GM18520 (cell line): Measurements from ENCODE around the gene RAB7A.
"Not testable (repeated sequence)": the region's sequence is repeated elsewhere in the genome, so short reads cannot be mapped to it uniquely, and the experiment has no call there.

Experiments
- ATAC-seq: cut with Tn5 transposase; IDR thresholded peaks from one replicate; pipeline ENCODE4 v1.9.1; 2021; ENCODE audit not compliant: unreplicated experiment

RAB7A gene

GRCh38 chr3:128749035-128749434, 23.1 kb downstream of the RAB7A start:
- no peak for ATAC-seq

GRCh38 chr3:128749561-128749960, 23.6 kb downstream of the RAB7A start:
- not testable (repeated sequence) for ATAC-seq

GRCh38 chr3:128753715-128754114, 27.7 kb downstream of the RAB7A start:
- ATAC-seq = no peak

GRCh38 chr3:128760042-128760441, 34.1 kb downstream of the RAB7A start:
- ATAC-seq = no peak

GRCh38 chr3:128760881-128761280, 34.9 kb downstream of the RAB7A start:
- no peak for ATAC-seq

- no peak for ATAC-seq
Measured at GRCh38 chr3:128761392-128761791, 35.4 kb downstream of the RAB7A start.

GRCh38 chr3:128763967-128764366, 38.0 kb downstream of the RAB7A start:
- no peak for ATAC-seq

GRCh38 chr3:128764863-128765262, 38.9 kb downstream of the RAB7A start:
- ATAC-seq = no peak

GRCh38 chr3:128767094-128767750, 41.2 kb downstream of the RAB7A start:
- ATAC-seq = no peak

- ATAC-seq = no peak
Measured at GRCh38 chr3:128768471-128768870, 42.5 kb downstream of the RAB7A start.

GRCh38 chr3:128770387-128770786, 44.4 kb downstream of the RAB7A start:
- ATAC-seq = no peak

- not testable (repeated sequence) for ATAC-seq
Measured at GRCh38 chr3:128773189-128773588, 47.2 kb downstream of the RAB7A start.

- ATAC-seq = not testable (repeated sequence)
Measured at GRCh38 chr3:128773592-128773991, 47.6 kb downstream of the RAB7A start.

- no peak for ATAC-seq
Measured at GRCh38 chr3:128775241-128775640, 49.3 kb downstream of the RAB7A start.

- no peak for ATAC-seq
Measured at GRCh38 chr3:128775906-128776542, 50.0 kb downstream of the RAB7A start.

- no peak for ATAC-seq
Measured at GRCh38 chr3:128780101-128780837, 54.3 kb downstream of the RAB7A start.

- ATAC-seq = no peak
Measured at GRCh38 chr3:128781164-128781563, 55.2 kb downstream of the RAB7A start.

- no peak for ATAC-seq
Measured at GRCh38 chr3:128782282-128783146, 56.5 kb downstream of the RAB7A start.

GRCh38 chr3:128783774-128784173, 57.8 kb downstream of the RAB7A start:
- ATAC-seq = no peak

GRCh38 chr3:128784232-128784631, 58.2 kb downstream of the RAB7A start:
- ATAC-seq = no peak

GRCh38 chr3:128784843-128785242, 58.9 kb downstream of the RAB7A start:
- no peak for ATAC-seq
